ENCODE results near the gene OBSL1.
A peak's percentile ranks its signal among the peaks of the same experiment; 100 is the strongest.

The OBSL1 gene

GRCh38 chr2:219512524-219513216 lies 58.7 kb downstream of the OBSL1 start:
- WGBS (ENCODE audit: insufficient coverage, insufficient read length), result no CpG with 5 or more reads among the region's 16 CpGs
- peaks cover 12% of the 10 kb centered on the region for H3K27me3 ChIP-seq (ENCODE audit: control insufficient read depth, insufficient read depth, low read length)
- H3K9me3 ChIP-seq (ENCODE audit: control insufficient read depth, insufficient read depth, low read length), result no peaks in the 10 kb centered on the region
- H3K27ac ChIP-seq (ENCODE audit: low read length), result no peak overlapping the region
- peaks cover 25% of the 10 kb centered on the region for H3K4me1 ChIP-seq (ENCODE audit: control insufficient read depth, insufficient read depth, low read length)
- no peak for DNase-seq (ENCODE audit: low read depth, low spot score)
- H3K4me3 ChIP-seq (ENCODE audit: low read length), result no peak overlapping the region
- no peaks in the 10 kb centered on the region; the same call in 1 of the 2 replicates for H3K36me3 ChIP-seq (ENCODE audit: control insufficient read depth, insufficient read depth, low read length)

- no peak for DNase-seq (ENCODE audit: low read depth, low spot score)
- Histone ChIP-seq H3K9me3 (ENCODE audit: control insufficient read depth, insufficient read depth, low read length) (no peaks in the 10 kb centered on the region), H3K36me3 (ENCODE audit: control insufficient read depth, insufficient read depth, low read length) (no peaks in the 10 kb centered on the region; the same call in 1 of the 2 replicates), H3K27me3 (ENCODE audit: control insufficient read depth, insufficient read depth, low read length) (peaks cover 12% of the 10 kb centered on the region), H3K27ac (ENCODE audit: low read length) (no peak overlapping the region), H3K4me1 (ENCODE audit: control insufficient read depth, insufficient read depth, low read length) (peaks cover 32% of the 10 kb centered on the region), H3K4me3 (ENCODE audit: low read length) (no peak overlapping the region)
- no CpG with 5 or more reads among the region's 15 CpGs for WGBS (ENCODE audit: insufficient coverage, insufficient read length)
These were observed 59.6 kb downstream of the OBSL1 start for GRCh38 chr2:219511547-219512325.

DNA sequence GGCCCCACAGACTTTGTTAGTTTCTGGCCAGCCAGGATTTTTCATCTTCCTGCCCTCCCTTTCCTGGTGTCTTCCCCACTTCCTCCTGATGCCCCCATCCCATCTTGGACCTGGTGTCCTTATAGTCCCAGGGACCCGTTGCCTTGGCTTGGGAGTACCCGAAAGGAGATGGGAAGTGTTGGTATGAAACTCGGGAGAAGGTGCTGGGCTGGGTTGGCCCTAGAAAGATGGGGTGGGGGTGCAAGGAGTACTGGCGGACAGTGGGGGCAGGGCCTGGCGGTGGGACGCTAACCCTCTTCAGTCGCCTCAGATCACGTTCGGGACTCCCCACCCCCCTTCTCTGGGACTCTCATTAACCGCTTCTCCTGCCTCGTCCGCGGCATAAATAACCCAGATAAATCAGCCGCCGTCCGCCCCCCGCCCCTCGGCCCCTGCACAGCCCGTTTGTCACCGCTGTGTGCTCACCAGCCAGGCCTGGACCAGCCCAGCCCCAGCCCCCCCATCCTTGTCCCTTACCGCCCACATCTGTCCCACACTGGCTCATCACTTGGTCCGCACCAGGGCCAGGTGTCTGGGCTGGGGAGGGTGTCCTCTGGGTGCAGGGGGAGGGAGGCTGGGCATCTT lies 60.7 kb downstream of the OBSL1 start:
- Histone ChIP-seq H3K9me3 (ENCODE audit: control insufficient read depth, insufficient read depth, low read length) (no peaks in the 10 kb centered on the region), H3K4me3 (ENCODE audit: low read length) (no peak overlapping the region), H3K27ac (ENCODE audit: low read length) (no peak overlapping the region), H3K36me3 (ENCODE audit: control insufficient read depth, insufficient read depth, low read length) (no peaks in the 10 kb centered on the region; the same call in 1 of the 2 replicates), H3K4me1 (ENCODE audit: control insufficient read depth, insufficient read depth, low read length) (peaks cover 36% of the 10 kb centered on the region), H3K27me3 (ENCODE audit: control insufficient read depth, insufficient read depth, low read length) (peaks cover 12% of the 10 kb centered on the region)
- WGBS (ENCODE audit: insufficient coverage, insufficient read length), result no CpG with 5 or more reads among the region's 22 CpGs
- no peak for DNase-seq (ENCODE audit: low read depth, low spot score)

DNA sequence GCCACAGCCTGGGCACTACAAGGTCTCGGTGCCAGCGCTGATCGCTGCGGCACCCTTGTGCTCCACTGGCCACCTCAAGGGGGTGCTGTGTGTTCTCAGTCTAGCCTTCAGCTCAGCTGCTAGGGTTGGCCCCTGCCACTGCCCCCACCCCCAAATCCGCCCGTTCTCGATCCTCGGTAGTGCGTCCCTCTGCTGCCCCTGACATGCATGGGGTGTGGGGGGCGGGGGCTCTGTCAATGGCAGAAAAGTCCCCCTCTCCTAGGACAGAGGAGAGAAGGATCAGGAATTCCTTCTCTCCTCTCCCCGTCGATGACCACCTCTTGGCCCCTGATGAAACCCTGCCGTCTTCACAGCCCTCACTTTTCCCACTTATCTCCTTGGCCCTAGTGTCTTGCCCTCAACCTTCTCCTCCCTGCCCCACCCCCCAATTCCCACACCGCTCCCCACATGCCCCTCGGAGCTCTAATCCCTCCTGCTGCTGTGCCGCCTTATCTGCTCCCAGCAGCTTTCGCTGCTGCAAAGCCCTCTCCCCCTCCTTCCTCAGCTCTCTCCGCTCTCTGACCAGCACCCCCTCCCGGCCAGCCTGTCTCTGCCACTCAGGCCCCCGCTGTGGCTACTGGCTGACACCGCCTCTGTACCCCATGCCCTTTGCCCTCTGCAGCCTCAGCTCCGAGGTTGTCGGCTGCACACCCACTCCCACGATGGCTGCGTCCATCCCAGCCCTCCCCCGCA lies 61.4 kb downstream of the OBSL1 start:
- WGBS (ENCODE audit: insufficient coverage, insufficient read length), result no CpG with 5 or more reads among the region's 26 CpGs
- no peak overlapping the region for H3K27ac ChIP-seq (ENCODE audit: low read length)
- H3K4me1 ChIP-seq (ENCODE audit: control insufficient read depth, insufficient read depth, low read length), result peaks cover 36% of the 10 kb centered on the region
- peaks cover 9% of the 10 kb centered on the region; the same call in 1 of the 2 replicates for H3K27me3 ChIP-seq (ENCODE audit: control insufficient read depth, insufficient read depth, low read length)
- H3K36me3 ChIP-seq (ENCODE audit: control insufficient read depth, insufficient read depth, low read length), result no peaks in the 10 kb centered on the region; the same call in 1 of the 2 replicates
- peak overlapping the region; percentile 12; the same call in 1 of the 2 replicates for H3K4me3 ChIP-seq (ENCODE audit: low read length)
- no peak for DNase-seq (ENCODE audit: low read depth, low spot score)
- H3K9me3 ChIP-seq (ENCODE audit: control insufficient read depth, insufficient read depth, low read length), result no peaks in the 10 kb centered on the region

DNA sequence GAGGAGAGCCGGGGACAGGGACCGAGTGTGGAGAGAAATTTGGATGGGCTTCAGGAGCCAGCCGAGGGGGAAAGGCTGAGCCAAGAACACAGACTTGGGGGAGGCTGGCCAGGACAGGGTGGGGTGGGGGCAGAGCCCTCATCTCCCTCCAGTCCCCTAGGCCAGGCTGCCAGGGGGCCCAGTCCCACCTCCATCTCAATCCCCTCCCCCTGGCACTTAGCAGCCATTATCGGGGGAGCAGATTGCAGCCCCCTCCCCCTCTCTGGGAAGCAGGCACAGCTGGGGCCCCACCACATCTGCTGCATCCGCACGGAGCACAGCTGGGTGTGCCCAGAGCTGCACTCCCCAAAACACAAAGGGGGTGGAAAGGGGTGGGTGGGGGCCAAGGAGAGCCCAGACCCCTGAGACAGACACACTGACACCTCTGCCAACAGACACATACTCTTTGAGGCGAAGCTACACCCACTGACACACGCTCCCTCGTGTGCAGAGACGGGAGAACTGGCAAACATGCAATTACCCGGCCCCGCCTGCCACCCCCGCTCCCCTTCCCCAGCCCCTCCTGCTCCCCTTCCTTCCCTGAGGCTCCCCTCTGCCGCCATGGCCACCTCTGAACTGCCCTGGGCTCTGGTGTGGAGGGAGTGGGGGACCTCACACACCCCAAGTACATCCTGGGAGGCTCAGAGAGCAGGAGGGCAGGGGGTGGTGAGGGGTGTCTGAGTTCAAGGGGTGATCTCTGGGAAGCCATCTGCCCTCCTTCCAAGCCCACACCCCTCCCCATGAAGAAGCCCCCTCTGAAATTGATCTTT lies 62.2 kb downstream of the OBSL1 start:
- Histone ChIP-seq H3K27ac (ENCODE audit: low read length) (no peak overlapping the region), H3K27me3 (ENCODE audit: control insufficient read depth, insufficient read depth, low read length) (peaks cover 9% of the 10 kb centered on the region; the same call in 1 of the 2 replicates), H3K4me3 (ENCODE audit: low read length) (no peak overlapping the region), H3K4me1 (ENCODE audit: control insufficient read depth, insufficient read depth, low read length) (peaks cover 37% of the 10 kb centered on the region), H3K9me3 (ENCODE audit: control insufficient read depth, insufficient read depth, low read length) (no peaks in the 10 kb centered on the region), H3K36me3 (ENCODE audit: control insufficient read depth, insufficient read depth, low read length) (peaks cover 2% of the 10 kb centered on the region; the same call in 1 of the 2 replicates)
- no CpG with 5 or more reads among the region's 14 CpGs for WGBS (ENCODE audit: insufficient coverage, insufficient read length)
- DNase-seq (ENCODE audit: low read depth, low spot score), result no peak

GRCh38 chr2:219508444-219508734 lies 63.0 kb downstream of the OBSL1 start:
- WGBS (ENCODE audit: insufficient coverage, insufficient read length), result no CpG with 5 or more reads among the region's 4 CpGs
- H3K4me3 ChIP-seq (ENCODE audit: low read length), result no peak overlapping the region
- DNase-seq (ENCODE audit: low read depth, low spot score), result no peak
- H3K4me1 ChIP-seq (ENCODE audit: control insufficient read depth, insufficient read depth, low read length), result peaks cover 35% of the 10 kb centered on the region
- H3K27me3 ChIP-seq (ENCODE audit: control insufficient read depth, insufficient read depth, low read length), result peaks cover 3% of the 10 kb centered on the region; the same call in 1 of the 2 replicates
- H3K9me3 ChIP-seq (ENCODE audit: control insufficient read depth, insufficient read depth, low read length), result no peaks in the 10 kb centered on the region
- no peak overlapping the region for H3K27ac ChIP-seq (ENCODE audit: low read length)
- H3K36me3 ChIP-seq (ENCODE audit: control insufficient read depth, insufficient read depth, low read length), result peaks cover 9% of the 10 kb centered on the region

- no peak overlapping the region for H3K27ac ChIP-seq (ENCODE audit: low read length)
- DNase-seq (ENCODE audit: low read depth, low spot score), result no peak
- H3K27me3 ChIP-seq (ENCODE audit: control insufficient read depth, insufficient read depth, low read length), result peaks cover 2% of the 10 kb centered on the region; the same call in 1 of the 2 replicates
- H3K9me3 ChIP-seq (ENCODE audit: control insufficient read depth, insufficient read depth, low read length), result no peaks in the 10 kb centered on the region
- peaks cover 10% of the 10 kb centered on the region for H3K36me3 ChIP-seq (ENCODE audit: control insufficient read depth, insufficient read depth, low read length)
- peaks cover 31% of the 10 kb centered on the region for H3K4me1 ChIP-seq (ENCODE audit: control insufficient read depth, insufficient read depth, low read length)
- WGBS (ENCODE audit: insufficient coverage, insufficient read length), result no CpG with 5 or more reads among the region's 8 CpGs
- no peak overlapping the region for H3K4me3 ChIP-seq (ENCODE audit: low read length)
These were observed 63.5 kb downstream of the OBSL1 start for GRCh38 chr2:219507581-219508443.

DNA sequence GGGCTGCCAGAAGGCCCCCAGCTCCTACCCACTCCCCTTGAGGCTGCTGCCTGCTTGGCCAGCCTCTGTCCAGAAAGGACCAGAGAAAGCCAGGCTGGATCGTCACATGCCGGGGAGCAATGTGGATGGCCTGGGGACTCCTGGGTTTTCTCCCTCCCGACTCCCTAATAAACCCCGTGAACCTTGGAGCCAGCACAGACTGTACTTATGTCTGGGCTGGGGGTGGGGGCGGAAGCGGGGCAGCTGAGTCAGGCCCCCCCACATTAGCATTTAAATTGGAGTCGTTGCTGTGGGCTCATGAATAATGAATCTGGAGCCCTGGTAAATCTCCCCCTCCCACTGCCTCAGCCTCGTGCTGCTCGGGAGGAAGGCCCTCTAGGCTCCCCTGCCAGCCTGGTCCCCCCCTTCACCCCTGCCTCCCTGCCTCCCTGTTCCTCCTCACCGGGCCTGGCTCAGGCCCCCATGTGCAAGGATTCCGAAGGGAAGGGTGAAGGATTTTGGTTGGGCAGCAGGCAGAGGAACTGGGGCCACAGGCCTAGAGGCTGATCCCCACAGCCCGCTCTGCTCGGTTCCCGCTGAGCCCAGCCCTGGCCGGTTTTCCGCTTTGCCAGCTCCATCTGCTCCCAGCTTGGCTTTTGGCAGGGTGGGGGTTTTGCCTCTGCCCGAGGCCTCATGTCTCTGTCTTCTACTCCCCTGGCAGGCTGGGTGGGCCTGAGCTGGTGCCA lies 64.4 kb downstream of the OBSL1 start:
- Histone ChIP-seq H3K27me3 (ENCODE audit: control insufficient read depth, insufficient read depth, low read length) (no peaks in the 10 kb centered on the region; the same call in 1 of the 2 replicates), H3K4me1 (ENCODE audit: control insufficient read depth, insufficient read depth, low read length) (peaks cover 28% of the 10 kb centered on the region), H3K9me3 (ENCODE audit: control insufficient read depth, insufficient read depth, low read length) (no peaks in the 10 kb centered on the region), H3K4me3 (ENCODE audit: low read length) (no peak overlapping the region), H3K27ac (ENCODE audit: low read length) (peak overlapping the region; percentile 7), H3K36me3 (ENCODE audit: control insufficient read depth, insufficient read depth, low read length) (peaks cover 10% of the 10 kb centered on the region)
- WGBS (ENCODE audit: insufficient coverage, insufficient read length), result no CpG with 5 or more reads among the region's 17 CpGs
- DNase-seq (ENCODE audit: low read depth, low spot score), result no peak
